ENCODE results near the gene AANAT. TPM values are rescaled to one million over a fixed set of nuclear protein-coding genes. Genes with fewer than 3 reads are reported as not detected.

AANAT gene
- total RNA-seq = not detected in 2 replicates

GRCh38 chr17:76467366-76467765 is at the start of gene AANAT:
TSS of gene AANAT (plus strand) at chr17:76467603. CDS start at chr17:76468747, 1,144 bp downstream.
- no peak for DNase-seq (ENCODE audit: low read depth, low spot score)

DNA sequence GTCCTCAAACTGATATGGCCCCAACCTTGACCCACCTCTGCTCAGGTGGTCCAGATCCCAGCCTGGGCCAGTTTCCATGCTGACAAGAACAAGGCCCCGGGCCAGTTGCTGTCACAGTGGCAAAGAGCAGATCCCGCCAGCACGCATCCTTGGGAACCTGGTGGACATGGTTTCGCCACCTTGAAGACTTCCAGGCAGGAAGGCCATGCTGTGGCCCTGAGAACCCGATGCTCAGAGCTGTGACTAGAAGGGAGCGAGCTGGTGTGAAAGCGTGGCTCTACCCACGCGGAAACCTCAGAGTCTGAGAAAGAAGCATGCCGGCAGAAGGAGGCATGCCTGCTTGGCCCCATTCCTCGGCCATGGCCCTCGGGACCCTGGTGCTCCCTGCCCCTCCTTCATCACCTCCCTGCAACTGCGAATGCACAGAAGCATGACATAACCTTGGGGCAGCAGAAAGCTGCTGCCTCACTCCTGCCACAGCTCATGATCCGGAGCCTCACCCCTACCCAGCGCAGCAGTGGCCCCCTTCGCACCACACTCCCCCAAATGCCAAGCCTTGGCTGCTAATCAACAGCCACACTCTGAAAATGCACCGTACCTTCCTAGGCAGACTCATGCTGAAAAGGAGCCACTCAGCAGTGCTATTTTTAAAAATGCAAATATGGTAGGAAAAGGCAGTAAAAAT is 47.7 kb upstream of the AANAT start:
- DNase-seq (ENCODE audit: low read depth, low spot score) = no peak

GRCh38 chr17:76420356-76421043 is 46.9 kb upstream of the AANAT start:
- no peak for DNase-seq (ENCODE audit: low read depth, low spot score)

DNA sequence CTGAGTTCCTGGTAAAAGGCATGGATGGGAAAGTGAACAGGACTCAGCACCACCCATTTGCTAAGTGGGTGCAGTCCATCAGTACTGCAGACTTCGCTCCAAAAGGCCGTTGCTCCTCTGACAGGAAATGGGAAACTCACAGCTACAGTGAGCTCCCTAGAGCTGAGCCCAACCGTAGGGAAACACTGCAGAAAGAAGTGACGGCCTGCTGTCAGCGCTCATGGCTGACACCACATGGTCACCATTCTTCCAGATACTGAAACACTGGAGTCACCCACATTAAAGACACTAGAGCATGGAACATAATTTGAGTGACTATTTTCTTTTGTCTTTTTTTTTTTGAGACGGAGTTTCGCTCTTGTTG is 46.4 kb upstream of the AANAT start:
- no peak for DNase-seq (ENCODE audit: low read depth, low spot score)

DNA sequence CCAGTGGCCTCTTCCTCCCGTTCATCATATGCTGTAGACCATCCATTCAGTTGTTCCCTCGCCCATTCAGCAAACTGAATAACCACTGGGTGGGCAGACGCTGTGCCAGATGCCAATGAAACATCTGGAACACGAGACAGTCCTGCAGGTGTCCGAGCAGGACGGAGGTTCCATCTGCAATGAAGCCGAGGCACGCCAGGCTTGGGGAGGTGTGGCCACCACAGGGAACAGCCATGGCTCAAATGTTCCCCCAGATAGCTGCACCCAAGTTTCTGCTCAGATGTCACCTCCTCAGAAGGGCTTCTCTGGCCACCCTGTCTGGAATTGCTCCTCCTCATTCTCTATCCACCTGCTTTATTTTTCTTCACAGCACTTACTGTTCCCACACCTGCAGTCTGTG is 45.0 kb upstream of the AANAT start:
- DNase-seq (ENCODE audit: low read depth, low spot score) = no peak

GRCh38 chr17:76422860-76423259 is 44.5 kb upstream of the AANAT start:
- no peak for DNase-seq (ENCODE audit: low read depth, low spot score)

- no peak for DNase-seq (ENCODE audit: low read depth, low spot score)
Measured at GRCh38 chr17:76426853-76427252, 40.5 kb upstream of the AANAT start.

- peak; percentile 45 for DNase-seq (ENCODE audit: low read depth, low spot score)
Measured at GRCh38 chr17:76427501-76428231, 39.7 kb upstream of the AANAT start.

DNA sequence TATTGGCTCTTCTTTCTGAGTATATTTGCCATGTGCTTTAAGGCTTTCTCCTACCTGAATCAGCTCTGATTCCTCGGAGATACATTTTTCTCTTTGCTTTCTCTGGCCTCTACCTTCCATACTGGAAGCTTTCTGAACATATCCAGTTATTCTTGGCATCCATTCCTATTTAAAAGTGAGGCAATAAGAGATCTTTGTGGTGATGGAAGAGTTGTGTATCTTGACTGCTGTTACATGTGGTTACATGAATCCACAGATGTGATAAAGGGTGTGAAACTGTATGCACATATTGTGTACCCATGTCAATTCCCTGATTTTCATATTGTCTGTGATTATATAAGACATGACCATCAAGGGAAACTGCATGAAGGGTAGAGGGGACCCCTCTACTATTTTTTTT is 38.9 kb upstream of the AANAT start:
- no peak for DNase-seq (ENCODE audit: low read depth, low spot score)

DNA sequence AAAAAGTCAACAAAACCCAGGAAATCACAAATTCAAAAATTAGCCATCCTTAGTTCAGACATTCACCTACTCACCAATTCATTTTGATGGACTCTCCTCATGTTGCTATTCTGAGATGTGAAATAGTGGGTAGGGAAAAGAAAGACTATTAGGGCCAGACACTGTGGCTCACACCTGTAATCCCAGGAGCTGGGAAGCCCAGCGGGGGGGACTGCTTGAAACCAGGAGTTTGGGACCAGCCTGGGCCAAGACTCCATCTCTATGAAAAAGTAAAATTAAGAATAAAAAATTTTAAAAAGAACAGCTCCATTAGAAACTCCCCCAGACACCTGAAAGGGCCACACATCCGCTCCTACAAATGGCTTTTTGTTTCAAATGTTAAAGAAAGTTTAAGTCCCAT is 35.9 kb upstream of the AANAT start:
- DNase-seq (ENCODE audit: low read depth, low spot score) = no peak

- no peak for DNase-seq (ENCODE audit: low read depth, low spot score)
Measured at GRCh38 chr17:76432004-76432403, 35.4 kb upstream of the AANAT start.

- DNase-seq (ENCODE audit: low read depth, low spot score) = no peak
Measured at GRCh38 chr17:76432712-76433336, 34.6 kb upstream of the AANAT start.

- no peak for DNase-seq (ENCODE audit: low read depth, low spot score)
Measured at GRCh38 chr17:76433693-76434092, 33.7 kb upstream of the AANAT start.

- no peak for DNase-seq (ENCODE audit: low read depth, low spot score)
Measured at GRCh38 chr17:76434870-76435269, 32.5 kb upstream of the AANAT start.

DNA sequence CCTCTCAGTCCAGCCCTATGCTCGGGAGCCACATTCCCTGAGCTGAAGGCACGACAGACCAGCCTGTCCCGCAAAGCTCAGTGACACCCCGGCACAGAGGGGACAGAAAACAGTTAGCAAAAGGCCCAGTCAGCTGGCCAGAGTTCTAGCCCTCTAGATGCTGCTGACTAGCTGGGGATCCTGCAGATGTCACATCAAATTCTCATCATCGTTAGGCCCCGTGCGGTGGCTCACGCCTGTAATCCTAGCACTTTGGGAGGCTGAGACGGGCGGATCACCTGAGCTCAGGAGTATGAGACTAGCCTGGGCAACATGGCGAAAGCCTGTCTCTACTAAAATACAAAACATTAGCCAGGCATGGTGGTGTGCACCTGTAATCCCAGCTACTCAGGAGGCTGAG is 31.7 kb upstream of the AANAT start:
- no peak for DNase-seq (ENCODE audit: low read depth, low spot score)

GRCh38 chr17:76437467-76438402 is 29.7 kb upstream of the AANAT start:
- no peak for DNase-seq (ENCODE audit: low read depth, low spot score)

- no peak for DNase-seq (ENCODE audit: low read depth, low spot score)
Measured at GRCh38 chr17:76438906-76439305, 28.5 kb upstream of the AANAT start.

- DNase-seq (ENCODE audit: low read depth, low spot score) = no peak
Measured at GRCh38 chr17:76439314-76439928, 28.0 kb upstream of the AANAT start.

- DNase-seq (ENCODE audit: low read depth, low spot score) = no peak
Measured at GRCh38 chr17:76440751-76441362, 26.5 kb upstream of the AANAT start.

- no peak for DNase-seq (ENCODE audit: low read depth, low spot score)
Measured at GRCh38 chr17:76441686-76442340, 25.6 kb upstream of the AANAT start.
